Aorta (tissue), 5 donors: ENCODE results near the gene SNAP47. TPM values are rescaled to one million over a fixed set of nuclear protein-coding genes. Genes with fewer than 3 reads are reported as not detected.
A peak's percentile ranks its signal among the peaks of the same experiment; 100 is the strongest.

ENCODE experiments used
- ATAC-seq: fragments of 200-7000 bp; cut with Tn5 transposase; one replicate; pipeline ENCODE4 v1.9.1; 2022; ENCODE audit warnings: moderate library complexity; ENCODE audit not compliant: low FRiP score
- DNase-seq, 2 donors: peaks; one replicate each; pipeline ENCODE4 v3.0.0-alpha.2; 2020
- H3K27ac ChIP-seq, 2 donors: one replicate each; pipeline ENCODE4 v1.5.1; 2013; ENCODE audit warnings: low read length in 2 of 2, mild to moderate bottlenecking in 2 of 2, moderate library complexity in 2 of 2, control low read depth in 1 of 2, inconsistent platforms in 1 of 2, low read depth in 1 of 2
- H3K27me3 ChIP-seq, 2 donors: one replicate each; pipeline ENCODE4 v1.6.1; 2013; ENCODE audit warnings: control low read depth in 1 of 2, low read length in 1 of 2, mild to moderate bottlenecking in 1 of 2, moderate library complexity in 1 of 2; ENCODE audit not compliant: insufficient read depth in 2 of 2, control insufficient read depth in 1 of 2
- H3K36me3 ChIP-seq, 2 donors: one replicate each; pipeline ENCODE4 v1.6.1; 2013; ENCODE audit warnings: control low read depth in 1 of 2, low read length in 1 of 2, mild to moderate bottlenecking in 1 of 2; ENCODE audit not compliant: insufficient read depth in 2 of 2, control insufficient read depth in 1 of 2
- H3K4me1 ChIP-seq, 2 donors: one replicate each; pipeline ENCODE4 v1.6.1; 2013; ENCODE audit warnings: low read length in 2 of 2, control low read depth in 1 of 2, mild to moderate bottlenecking in 1 of 2, moderate library complexity in 1 of 2; ENCODE audit not compliant: insufficient read depth in 2 of 2, control insufficient read depth in 1 of 2
- H3K4me3 ChIP-seq, 2 donors: one replicate each; pipeline ENCODE4 v1.5.1; 2013; ENCODE audit warnings: low read length in 2 of 2, control low read depth in 1 of 2, mild to moderate bottlenecking in 1 of 2
- H3K9me3 ChIP-seq: one replicate; pipeline ENCODE4 v1.6.1; 2013; ENCODE audit warnings: mild to moderate bottlenecking, low read length; ENCODE audit not compliant: control insufficient read depth
- WGBS, 2 donors: extraction: QIAGEN DNeasy Blood & Tissue Kit; methylation state at CpG; one replicate each; pipeline ENCODE4 v1.1.7; 2013; 5-methylcytosine and 5-hydroxymethylcytosine counted together
- intact Hi-C, 2 donors: fragments of 100-400 bp; cut with DNase I; formaldehyde crosslinking; loops; one replicate each; pipeline versions ENCODE4 v1.14.2 to v1.15.0; 2022
- polyA plus RNA-seq, 2 donors: library from polyadenylated mRNA; stranded (reverse); fragments of 200-250 nt; gene quantifications; one replicate each; pipeline ENCODE4 v1.2.3, GENCODE V29; 2013
- total RNA-seq, 2 donors: library from RNA; stranded (reverse); fragmentation: NEBNext Ultra II Directional; extraction: Animal tissue kit (Norgen Biotek cat#: 25700); gene quantifications; one replicate each; pipeline ENCODE4 v1.2.1, GENCODE V29; 2021
- donor health status: healthy with polysubstance abuse.
- donor health status: Bipolar disorder and iron deficiency.
- donor health status: DM: no; HTN: no; CAD: no.
- donor health status: DM: no; HTN: no; CAD: no.
- donor health status: DM: yes; HTN: yes; CAD: no.

The SNAP47 gene
- total and polyA plus RNA-seq, 4 donors, result 14.6 to 24.6 (median 16.4) TPM

DNA sequence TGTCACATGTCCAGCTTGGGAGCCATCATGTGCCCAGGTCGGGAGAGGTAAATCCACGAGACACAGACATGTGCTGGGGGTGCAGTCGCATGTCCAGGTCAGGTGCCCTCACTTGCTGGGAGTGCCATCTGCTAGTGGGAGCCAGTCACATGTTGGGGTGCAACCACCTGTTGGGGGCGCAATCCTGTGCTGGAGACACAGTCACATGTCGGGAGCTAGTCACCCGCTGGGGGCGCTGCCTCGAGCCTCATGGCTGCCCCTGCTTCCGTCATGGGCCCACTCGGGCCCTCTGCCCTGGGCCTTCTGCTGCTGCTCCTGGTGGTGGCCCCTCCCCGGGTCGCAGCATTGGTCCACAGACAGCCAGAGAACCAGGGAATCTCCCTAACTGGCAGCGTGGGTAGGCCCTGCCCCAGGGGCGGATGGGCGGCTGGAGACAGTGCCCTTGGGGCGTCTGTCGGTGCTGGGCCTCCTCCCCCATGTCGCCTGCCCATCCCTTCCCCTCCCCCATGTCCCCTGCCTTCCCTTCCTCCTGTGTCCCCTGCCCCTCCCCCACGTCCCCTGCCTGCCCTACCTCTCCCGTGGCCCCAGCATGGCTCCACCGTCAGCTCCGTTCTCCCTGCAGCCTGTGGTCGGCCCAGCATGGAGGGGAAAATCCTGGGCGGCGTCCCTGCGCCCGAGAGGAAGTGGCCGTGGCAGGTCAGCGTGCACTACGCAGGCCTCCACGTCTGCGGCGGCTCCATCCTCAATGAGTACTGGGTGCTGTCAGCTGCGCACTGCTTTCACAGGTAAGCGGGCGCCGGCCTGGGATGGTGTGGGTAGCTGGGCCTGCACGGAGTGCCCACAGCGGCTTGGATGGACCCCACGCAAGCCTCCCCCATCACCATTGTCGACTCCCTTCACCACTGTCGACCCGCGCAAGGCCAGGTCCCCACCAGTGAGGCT is 80.5 kb downstream of the SNAP47 start, which contains the start of gene PRSS38:
Gene PRSS38, plus strand, starts transcription at position 208 of the 942 bp plus-strand sequence. Its CDS starts 42 bp downstream, at position 250.
- no peaks in the 10 kb centered on the region for H3K4me1 ChIP-seq
- no peak within 1 kb of the TSS for H3K27ac ChIP-seq
- no peaks in the 10 kb centered on the region for H3K27me3 ChIP-seq
- H3K4me3 ChIP-seq, result no peak within 1 kb of the TSS
- no peaks in the 10 kb centered on the region for H3K36me3 ChIP-seq
- ATAC-seq, result no peak
- peaks cover 4% of the 10 kb centered on the region for H3K9me3 ChIP-seq
- intact Hi-C loops, result no loop called here
- peak in 1 of 2 donors; percentile 71 for DNase-seq
- 92 to 94% methylated on average over 40 to 44 of the region's 44 CpGs for WGBS, 2 donors

DNA sequence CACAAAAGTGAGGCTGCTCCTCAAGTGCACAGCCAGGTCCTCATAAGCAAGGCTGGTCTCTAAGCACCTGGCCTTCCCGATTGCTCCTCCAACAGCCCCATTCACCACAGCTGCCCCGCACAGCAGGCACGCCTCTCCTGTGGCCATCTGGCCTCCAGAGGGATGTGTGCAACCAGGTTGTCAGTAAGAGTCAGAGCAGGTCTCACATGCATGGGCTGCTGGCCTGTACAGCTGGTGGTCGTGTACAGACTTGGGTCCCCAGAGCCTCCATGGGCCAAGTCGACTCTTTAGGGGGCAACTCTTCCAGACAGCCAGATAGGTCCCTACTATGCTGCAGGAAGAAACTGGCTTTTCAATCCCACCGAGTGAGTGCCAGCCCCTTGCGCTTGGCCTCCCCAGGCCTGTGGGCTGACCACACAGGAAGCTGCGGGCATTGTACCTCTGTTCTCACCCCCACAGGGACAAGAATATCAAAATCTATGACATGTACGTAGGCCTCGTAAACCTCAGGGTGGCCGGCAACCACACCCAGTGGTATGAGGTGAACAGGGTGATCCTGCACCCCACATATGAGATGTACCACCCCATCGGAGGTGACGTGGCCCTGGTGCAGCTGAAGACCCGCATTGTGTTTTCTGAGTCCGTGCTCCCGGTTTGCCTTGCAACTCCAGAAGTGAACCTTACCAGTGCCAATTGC is 81.7 kb downstream of the SNAP47 start:
- DNase-seq (no peak), ATAC-seq (no peak)

DNA sequence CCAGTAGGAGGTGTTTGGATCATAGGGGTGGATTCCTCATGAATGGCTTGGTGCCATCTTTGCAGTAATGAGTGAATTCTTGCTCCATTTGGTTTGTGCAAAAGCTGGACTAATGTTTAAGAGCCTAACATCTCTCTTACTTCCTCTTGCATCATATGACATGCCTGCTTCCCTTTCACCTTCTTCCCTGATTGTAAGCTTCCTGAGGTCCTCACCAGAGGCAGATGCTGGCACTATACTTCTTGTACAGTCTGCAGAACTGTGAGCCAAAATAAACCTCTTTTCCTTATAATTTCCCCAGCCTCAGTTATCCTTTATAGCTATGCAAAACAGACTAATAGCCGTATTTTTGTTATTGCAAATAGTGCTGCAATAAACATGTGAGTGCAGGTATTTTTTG is 88.3 kb downstream of the SNAP47 start:
- no peak overlapping the region for H3K4me3 ChIP-seq
- H3K36me3 ChIP-seq, result no peaks in the 10 kb centered on the region
- intact Hi-C loops, result no loop called here
- WGBS, 2 donors, result 87 to 89% methylated on average over 1 of the region's 1 CpG
- H3K27me3 ChIP-seq, result no peaks in the 10 kb centered on the region
- peaks cover 1% of the 10 kb centered on the region for H3K9me3 ChIP-seq
- no peak for ATAC-seq
- H3K27ac ChIP-seq, result no peak overlapping the region
- DNase-seq, result no peak
- H3K4me1 ChIP-seq, result no peaks in the 10 kb centered on the region

More for the DNA sequence above, 81.7 kb downstream of the SNAP47 start:
- Histone ChIP-seq H3K36me3 (no peaks in the 10 kb centered on the region), H3K9me3 (peaks cover 4% of the 10 kb centered on the region), H3K4me3 (no peak overlapping the region), H3K4me1 (no peaks in the 10 kb centered on the region), H3K27me3 (no peaks in the 10 kb centered on the region), H3K27ac (no peak overlapping the region)
- intact Hi-C loops, result no loop called here
- WGBS, 2 donors, result 89 to 93% methylated on average over 16 of the region's 16 CpGs

DNA sequence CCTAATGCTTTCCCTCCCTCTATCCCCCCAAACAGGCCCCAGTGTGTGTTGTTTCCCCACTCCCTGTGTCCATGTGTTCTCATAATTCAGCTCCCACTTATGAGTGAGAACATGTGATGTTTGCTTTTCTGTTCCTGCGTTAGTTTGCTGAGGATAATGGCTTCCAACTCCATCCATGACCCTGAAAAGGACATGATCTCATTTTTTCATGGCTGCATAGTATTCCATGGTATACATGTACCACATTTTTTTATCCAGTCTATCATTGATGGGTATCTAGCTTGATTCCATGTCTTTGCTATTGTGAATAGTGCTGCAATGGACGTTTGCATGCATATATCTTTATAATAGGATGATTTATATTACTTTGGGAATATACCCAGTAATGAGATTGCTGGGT is 89.0 kb downstream of the SNAP47 start:
- ATAC-seq (no peak), DNase-seq (no peak)
- Histone ChIP-seq H3K9me3 (peaks cover 4% of the 10 kb centered on the region), H3K27me3 (no peaks in the 10 kb centered on the region), H3K4me3 (no peak overlapping the region), H3K27ac (no peak overlapping the region), H3K4me1 (no peaks in the 10 kb centered on the region), H3K36me3 (no peaks in the 10 kb centered on the region)
- intact Hi-C loops, result no loop called here
- WGBS, 2 donors, result 41% methylated on average over 2 of the region's 2 CpGs

DNA sequence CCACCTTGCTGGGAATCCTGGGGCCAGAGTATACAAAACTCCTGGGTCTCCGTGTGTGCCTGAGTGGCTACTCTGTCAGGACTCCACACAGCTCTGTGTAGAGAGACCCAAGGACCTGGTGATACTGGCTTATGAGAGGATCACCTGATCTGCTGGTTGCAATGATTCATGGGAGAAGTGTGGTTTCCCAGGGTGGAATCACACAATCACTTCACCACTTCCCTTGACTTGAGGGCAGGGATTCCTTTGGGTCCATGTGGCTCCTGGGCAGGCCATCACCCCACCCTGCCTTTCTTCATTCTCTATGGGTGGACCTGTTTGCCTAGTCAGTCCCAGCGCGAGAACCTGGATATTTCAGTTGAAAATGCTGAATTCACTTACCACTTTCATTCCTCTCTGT is 93.6 kb downstream of the SNAP47 start:
- Histone ChIP-seq H3K9me3 (peaks cover 4% of the 10 kb centered on the region), H3K27me3 (no peaks in the 10 kb centered on the region), H3K4me1 (no peaks in the 10 kb centered on the region), H3K27ac (no peak overlapping the region), H3K36me3 (no peaks in the 10 kb centered on the region), H3K4me3 (no peak overlapping the region)
- intact Hi-C loops, result no loop called here
- ATAC-seq (no peak), DNase-seq (no peak)
- 80 to 83% methylated on average over 3 of the region's 3 CpGs for WGBS, 2 donors

Other genes starting within 250 kb of the SNAP47 start
- 1 to 10 TPM; 7.2 to 9.7 TPM for gene ZNF678, start 171.9 kb upstream of the SNAP47 start, total RNA-seq
- gene ZNF678, start 171.9 kb upstream of the SNAP47 start, polyA plus RNA-seq, result 1 to 10 TPM; 1.8 to 2.8 TPM
- 10 to 100 TPM; 13.3 to 14.4 TPM for gene JMJD4, start 133 bp upstream of the SNAP47 start, total RNA-seq
- 10 to 100 TPM; 10.6 to 11.9 TPM for gene JMJD4, start 133 bp upstream of the SNAP47 start, polyA plus RNA-seq
- gene PRSS38, start 80.2 kb downstream of the SNAP47 start, total RNA-seq, result not detected
- gene PRSS38, start 80.2 kb downstream of the SNAP47 start, polyA plus RNA-seq, result not detected
- gene WNT9A, start 212.5 kb downstream of the SNAP47 start, total RNA-seq, result 1 to 10 TPM in 1 of 2 donors, under 1 TPM in 1; 0.94 to 3.5 TPM
- gene WNT9A, start 212.5 kb downstream of the SNAP47 start, polyA plus RNA-seq, result under 1 TPM; 0.13 to 0.38 TPM